ENCODE results near the gene TIMP2.
"Not testable (repeated sequence)": the region's sequence is repeated elsewhere in the genome, so short reads cannot be mapped to it uniquely, and the experiment has no call there.

Gene TIMP2

GRCh38 chr17:78929908-78930775, 5.0 kb upstream of the TIMP2 start:
- DNase-seq = no peak

GRCh38 chr17:78925662-78926555, 722 bp upstream of the TIMP2 start:
- no peak for DNase-seq

- DNase-seq = peak in 1 of 2 experiments; percentile 22
Measured at GRCh38 chr17:78924481-78925151, 571 bp downstream of the TIMP2 start.

- no peak for DNase-seq
Measured at GRCh38 chr17:78923660-78924453, 1.3 kb downstream of the TIMP2 start.

- DNase-seq = no peak
Measured at GRCh38 chr17:78922816-78923498, 2.2 kb downstream of the TIMP2 start.

GRCh38 chr17:78921437-78921971, 3.7 kb downstream of the TIMP2 start:
- peak; percentile 36 to 84 for DNase-seq

- DNase-seq = no peak
Measured at GRCh38 chr17:78920528-78920927, 4.7 kb downstream of the TIMP2 start.

- DNase-seq = no peak
Measured at GRCh38 chr17:78919861-78920450, 5.2 kb downstream of the TIMP2 start.

- DNase-seq = no peak
Measured at GRCh38 chr17:78918979-78919378, 6.2 kb downstream of the TIMP2 start.

GRCh38 chr17:78917451-78918275, 7.5 kb downstream of the TIMP2 start:
- DNase-seq = no peak

GRCh38 chr17:78915872-78916632, 9.1 kb downstream of the TIMP2 start:
- DNase-seq = no peak

- DNase-seq = no peak
Measured at GRCh38 chr17:78913115-78913514, 12.1 kb downstream of the TIMP2 start.

- DNase-seq = no peak
Measured at GRCh38 chr17:78912082-78912481, 13.1 kb downstream of the TIMP2 start.

GRCh38 chr17:78911543-78911942, 13.6 kb downstream of the TIMP2 start:
- DNase-seq = not testable (repeated sequence)

- no peak for DNase-seq
Measured at GRCh38 chr17:78910497-78911284, 14.5 kb downstream of the TIMP2 start.

GRCh38 chr17:78908426-78908825, 16.8 kb downstream of the TIMP2 start:
- DNase-seq = no peak

GRCh38 chr17:78905541-78905940, 19.6 kb downstream of the TIMP2 start:
- peak; percentile 33 to 69 for DNase-seq

GRCh38 chr17:78905116-78905515, 20.1 kb downstream of the TIMP2 start:
- no peak for DNase-seq
